HCT116 (cell line): Measurements from ENCODE around the gene MCF2L. TPM values are rescaled to one million over a fixed set of nuclear protein-coding genes. Genes with fewer than 3 reads are reported as not detected.

Experiments used
- ATAC-seq: fragments of 200-7000 bp; cut with Tn5 transposase; 2 replicates; pipeline ENCODE4 v1.9.1; 2020; ENCODE audit warnings: mild to moderate bottlenecking, moderate library complexity
- BruUV-seq: library from RNA; stranded (reverse); fragments of 400-500 nt; replicated peaks from 2 replicates; lab custom pipeline; 2021; lab: Mats Ljungman, UMichigan
- CTCF ChIA-PET: fragments of 300-600 bp; sonication (Branson Sonifier 250); formaldehyde crosslinking; loops from one replicate; lab custom pipeline; 2021; ENCODE audit warnings: antibody characterized with exemption; lab: Charles Lee
- POLR2A ChIA-PET: fragments of 300-600, 350-600 bp; sonication (Branson Sonifier 250); formaldehyde crosslinking; loops from one replicate; lab custom pipeline; 2021; ENCODE audit warnings: antibody characterized with exemption; lab: Charles Lee
- RAD21 ChIA-PET, 2 experiments: fragments of 300-600 bp; sonication (Branson Sonifier 250); formaldehyde crosslinking; loops; one replicate each; lab custom pipeline; 2023; ENCODE audit warnings: low total read pairs in 2 of 2; ENCODE audit not compliant: uncharacterized antibody in 2 of 2, unreplicated experiment in 2 of 2, low non-redundant PET in 1 of 2; lab: Charles Lee
- DNase-seq: peaks from one replicate; pipeline ENCODE4 v3.0.0-alpha.2; 2010; ENCODE audit warnings: low read depth, low spot score
- H2AFZ ChIP-seq: fragments of 200-600 bp; shearing (Covaris generic), sonication (generic); 2 replicates; pipeline ENCODE4 v1.6.1; 2017; ENCODE audit warnings: low read depth, mixed run types, mixed read lengths, antibody characterized with exemption, low read length; ENCODE audit not compliant: poor library complexity, severe bottlenecking
- H3K27ac ChIP-seq: 2 replicates; pipeline ENCODE4 v1.5.1; 2012; ENCODE audit warnings: low read depth, low read length
- H3K27me3 ChIP-seq: fragments of 200-600 bp; sonication (generic); 2 replicates; pipeline ENCODE4 v1.6.1; 2016; ENCODE audit warnings: mixed run types, low read length, mixed read lengths; ENCODE audit not compliant: insufficient read depth
- H3K36me3 ChIP-seq, 2 experiments: fragments of 200-500 bp in 1 of 2; fragments of 200-600 bp in 1 of 2; sonication (Bioruptor generic) in 1 of 2; sonication (generic) in 1 of 2; 2 replicates each; pipeline versions ENCODE4 v1.5.1 to v1.6.1; 2014 to 2016; ENCODE audit warnings: low read length in 2 of 2, inconsistent platforms in 1 of 2, mixed read lengths in 1 of 2, mixed run types in 1 of 2; ENCODE audit not compliant: insufficient read depth in 2 of 2, control insufficient read depth in 1 of 2
- H3K4me1 ChIP-seq, 2 experiments: fragments of 200-600 bp in 1 of 2; sonication (generic) in 1 of 2; 2 replicates each; pipeline versions ENCODE4 v1.5.1 to v1.6.1; 2012 to 2017; ENCODE audit warnings: low read length in 2 of 2, inconsistent platforms in 1 of 2, mild to moderate bottlenecking in 1 of 2, mixed read lengths in 1 of 2, mixed run types in 1 of 2, moderate library complexity in 1 of 2; ENCODE audit not compliant: insufficient read depth in 2 of 2, control insufficient read depth in 1 of 2
- H3K4me2 ChIP-seq: fragments of 200-600 bp; sonication (generic); 2 replicates; pipeline ENCODE4 v1.6.1; 2017; ENCODE audit warnings: mixed run types, low read length, mixed read lengths
- H3K4me3 ChIP-seq, 2 experiments: fragments of 200-600 bp in 1 of 2; sonication (generic) in 1 of 2; replicated peaks in 1 of 2; 2 replicates each; pipeline ENCODE4 v1.5.1; 2011 to 2016; ENCODE audit warnings: low read length in 2 of 2, control low read depth in 1 of 2, low read depth in 1 of 2, mild to moderate bottlenecking in 1 of 2, mixed read lengths in 1 of 2, mixed run types in 1 of 2
- H3K79me2 ChIP-seq: fragments of 200-600 bp; sonication (generic); 2 replicates; pipeline ENCODE4 v1.6.1; 2017; ENCODE audit warnings: mild to moderate bottlenecking, mixed run types, low read length, moderate library complexity, mixed read lengths; ENCODE audit not compliant: insufficient read depth
- H3K9ac ChIP-seq: fragments of 200-600 bp; sonication (generic); 2 replicates; pipeline ENCODE4 v1.6.1; 2016; ENCODE audit warnings: low read length, mixed read lengths
- H3K9me2 ChIP-seq: fragments of 200-600 bp; sonication (generic), shearing (Covaris generic); 2 replicates; pipeline ENCODE4 v1.6.1; 2017; ENCODE audit warnings: mixed run types, mild to moderate bottlenecking, moderate library complexity; ENCODE audit not compliant: insufficient read depth
- H3K9me3 ChIP-seq, 2 experiments: fragments of 200-500 bp in 1 of 2; fragments of 200-600 bp in 1 of 2; sonication (Bioruptor generic) in 1 of 2; sonication (generic) in 1 of 2; 2 replicates each; pipeline ENCODE4 v1.6.1; 2014 to 2017; ENCODE audit warnings: low read length in 2 of 2, mixed read lengths in 2 of 2, inconsistent platforms in 1 of 2, low read depth in 1 of 2, mild to moderate bottlenecking in 1 of 2, mixed run types in 1 of 2, moderate library complexity in 1 of 2; ENCODE audit not compliant: control insufficient read depth in 1 of 2, insufficient read depth in 1 of 2
- H4K20me1 ChIP-seq: fragments of 200-600 bp; sonication (generic), shearing (Covaris generic); 2 replicates; pipeline ENCODE4 v1.6.1; 2017; ENCODE audit warnings: mixed run types, mild to moderate bottlenecking, moderate library complexity; ENCODE audit not compliant: insufficient read depth
- EGR1 ChIP-seq: IDR thresholded peaks from 2 replicates; pipeline ENCODE4 v1.6.1; 2012; ENCODE audit warnings: low read depth
- ELF1 ChIP-seq: IDR thresholded peaks from 2 replicates; pipeline ENCODE4 v1.6.1; 2012; ENCODE audit warnings: low read depth, borderline replicate concordance
- EZH2 ChIP-seq: fragments of 200-600 bp; sonication (generic); IDR thresholded peaks from 2 replicates; pipeline ENCODE4 v1.6.1; 2017; ENCODE audit warnings: antibody characterized with exemption, mixed run types
- EZH2phosphoT487 ChIP-seq: fragments of 200-600 bp; IDR thresholded peaks from 2 replicates; pipeline ENCODE4 v1.6.1; 2018; ENCODE audit warnings: antibody characterized with exemption, borderline replicate concordance
- JUND ChIP-seq: IDR thresholded peaks from 2 replicates; pipeline ENCODE4 v1.6.1; 2012
- POLR2A ChIP-seq: IDR thresholded peaks from 2 replicates; pipeline ENCODE4 v1.7.0; 2011; ENCODE audit warnings: borderline replicate concordance; ENCODE audit not compliant: insufficient read depth, insufficient read length; ENCODE audit errors: extremely low read depth
- POLR2AphosphoS5 ChIP-seq: IDR thresholded peaks from 2 replicates; pipeline ENCODE4 v1.6.1; 2011; ENCODE audit warnings: mild to moderate bottlenecking, low read depth, low read length, moderate library complexity
- RAD21 ChIP-seq: IDR thresholded peaks from 2 replicates; pipeline ENCODE4 v1.6.1; 2012; ENCODE audit warnings: low read depth, mild to moderate bottlenecking
- SP1 ChIP-seq: IDR thresholded peaks from 2 replicates; pipeline ENCODE4 v1.6.1; 2012; ENCODE audit warnings: low read depth
- SRF ChIP-seq: IDR thresholded peaks from 2 replicates; pipeline ENCODE4 v1.6.1; 2012; ENCODE audit warnings: low read depth
- ZFX ChIP-seq: fragments of 450-650 bp; IDR thresholded peaks from 2 replicates; pipeline ENCODE4 v1.6.1; 2017
- intact Hi-C: fragments of 100-400 bp; cut with micrococcal nuclease; formaldehyde crosslinking; loops from 2 replicates; pipeline ENCODE4 v1.10.0; 2022
- total RNA-seq: library from RNA; stranded (reverse); gene quantifications from one replicate; pipeline ENCODE4 v1.2.1, GENCODE V29; 2021; ENCODE audit not compliant: unreplicated experiment
- TF ChIP-seq, protein P1 (sequence below): IDR thresholded peaks from 2 replicates; pipeline ENCODE4 v1.6.1; 2012
- TF ChIP-seq, protein P2 (sequence below): IDR thresholded peaks from 2 replicates; pipeline ENCODE4 v1.6.1; 2012

MCF2L gene
- total RNA-seq, 1 experiment from 2014 or later: 19.3 TPM

DNA sequence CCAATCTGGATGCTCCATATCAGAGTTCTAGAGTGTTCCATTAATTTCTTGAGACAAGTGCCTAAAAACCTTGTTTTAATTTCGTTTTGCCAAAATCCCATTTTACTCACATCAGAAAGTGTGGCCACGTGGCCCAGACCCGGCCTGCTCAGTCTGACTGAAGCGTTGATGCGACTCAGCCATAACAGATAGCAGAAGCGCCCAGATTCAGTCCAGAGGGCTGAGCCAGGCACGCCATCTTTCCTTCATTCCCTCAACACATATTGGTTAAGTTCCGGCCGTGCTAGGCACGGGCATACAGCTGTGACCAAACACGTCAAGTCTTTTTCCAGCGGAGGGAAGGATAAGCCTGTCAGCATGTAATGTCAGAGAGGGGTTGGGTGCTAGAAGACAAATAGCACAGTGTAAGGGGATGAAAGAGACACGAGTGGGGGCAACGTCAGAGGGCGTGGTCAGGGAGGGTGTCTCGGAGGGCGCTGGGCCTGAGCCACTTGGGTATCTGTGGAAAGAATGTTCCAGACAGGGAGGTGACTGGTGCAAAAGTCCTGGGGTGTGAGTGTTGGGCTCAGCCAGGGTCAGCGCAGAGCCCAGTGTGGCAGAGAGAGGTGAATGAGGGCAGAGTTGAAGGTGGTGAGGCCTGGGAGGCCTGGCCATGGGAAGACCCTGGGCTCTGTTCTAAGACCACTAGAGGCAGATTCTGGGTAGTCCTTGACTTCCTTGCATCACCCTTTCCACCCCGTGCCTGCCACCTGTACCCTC, 156.7 kb downstream of the MCF2L start:
- CTCF ChIA-PET: no interaction called here
- no TSS peak for BruUV-seq
- RAD21 ChIA-PET: no interaction called here

More for the DNA sequence above, 156.7 kb downstream of the MCF2L start:
- POLR2A ChIA-PET: no interaction called here
- peaks cover 4% of the 10 kb centered on the region; the same call in 1 of the 2 replicates for H3K27me3 ChIP-seq
- no peak overlapping the region for H3K9ac ChIP-seq
- no peak overlapping the region for H3K27ac ChIP-seq
- intact Hi-C loops: no loop called here
- no peaks in the 10 kb centered on the region for H3K9me3 ChIP-seq
- no peaks in the 10 kb centered on the region for H3K79me2 ChIP-seq
- no peaks in the 10 kb centered on the region for H3K9me2 ChIP-seq
- H3K36me3 ChIP-seq: no peaks in the 10 kb centered on the region
- H3K4me2 ChIP-seq: no peak overlapping the region
- no peak for ATAC-seq
- no peak overlapping the region for H3K4me3 ChIP-seq
- H4K20me1 ChIP-seq: no peaks in the 10 kb centered on the region
- H3K4me1 ChIP-seq: peaks cover 4 to 14% of the 10 kb centered on the region in 2 experiments; a peak in 3 of 4 replicates
- H2AFZ ChIP-seq: no peak overlapping the region
- TF ChIP-seq POLR2AphosphoS5 (no peak), EZH2 (no peak), ELF1 (no peak), ZFX (no peak), JUND (no peak), POLR2A (no peak), EGR1 (no peak), SP1 (no peak), RAD21 (no peak), SRF (no peak), EZH2phosphoT487 (no peak)
- TF ChIP-seq, protein P1, sequence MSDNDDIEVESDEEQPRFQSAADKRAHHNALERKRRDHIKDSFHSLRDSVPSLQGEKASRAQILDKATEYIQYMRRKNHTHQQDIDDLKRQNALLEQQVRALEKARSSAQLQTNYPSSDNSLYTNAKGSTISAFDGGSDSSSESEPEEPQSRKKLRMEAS: no peak
- TF ChIP-seq, protein P2, sequence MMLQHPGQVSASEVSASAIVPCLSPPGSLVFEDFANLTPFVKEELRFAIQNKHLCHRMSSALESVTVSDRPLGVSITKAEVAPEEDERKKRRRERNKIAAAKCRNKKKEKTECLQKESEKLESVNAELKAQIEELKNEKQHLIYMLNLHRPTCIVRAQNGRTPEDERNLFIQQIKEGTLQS: no peak
- DNase-seq: no peak
